CD1c-positive myeloid dendritic cell (primary cell): ENCODE results near the gene NEDD9.

Experiments used
- DNase-seq: peaks from one replicate; pipeline ENCODE4 v3.0.0-alpha.2; 2016; ENCODE audit errors: extremely low spot score

The NEDD9 gene, protein sequence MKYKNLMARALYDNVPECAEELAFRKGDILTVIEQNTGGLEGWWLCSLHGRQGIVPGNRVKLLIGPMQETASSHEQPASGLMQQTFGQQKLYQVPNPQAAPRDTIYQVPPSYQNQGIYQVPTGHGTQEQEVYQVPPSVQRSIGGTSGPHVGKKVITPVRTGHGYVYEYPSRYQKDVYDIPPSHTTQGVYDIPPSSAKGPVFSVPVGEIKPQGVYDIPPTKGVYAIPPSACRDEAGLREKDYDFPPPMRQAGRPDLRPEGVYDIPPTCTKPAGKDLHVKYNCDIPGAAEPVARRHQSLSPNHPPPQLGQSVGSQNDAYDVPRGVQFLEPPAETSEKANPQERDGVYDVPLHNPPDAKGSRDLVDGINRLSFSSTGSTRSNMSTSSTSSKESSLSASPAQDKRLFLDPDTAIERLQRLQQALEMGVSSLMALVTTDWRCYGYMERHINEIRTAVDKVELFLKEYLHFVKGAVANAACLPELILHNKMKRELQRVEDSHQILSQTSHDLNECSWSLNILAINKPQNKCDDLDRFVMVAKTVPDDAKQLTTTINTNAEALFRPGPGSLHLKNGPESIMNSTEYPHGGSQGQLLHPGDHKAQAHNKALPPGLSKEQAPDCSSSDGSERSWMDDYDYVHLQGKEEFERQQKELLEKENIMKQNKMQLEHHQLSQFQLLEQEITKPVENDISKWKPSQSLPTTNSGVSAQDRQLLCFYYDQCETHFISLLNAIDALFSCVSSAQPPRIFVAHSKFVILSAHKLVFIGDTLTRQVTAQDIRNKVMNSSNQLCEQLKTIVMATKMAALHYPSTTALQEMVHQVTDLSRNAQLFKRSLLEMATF

DNA sequence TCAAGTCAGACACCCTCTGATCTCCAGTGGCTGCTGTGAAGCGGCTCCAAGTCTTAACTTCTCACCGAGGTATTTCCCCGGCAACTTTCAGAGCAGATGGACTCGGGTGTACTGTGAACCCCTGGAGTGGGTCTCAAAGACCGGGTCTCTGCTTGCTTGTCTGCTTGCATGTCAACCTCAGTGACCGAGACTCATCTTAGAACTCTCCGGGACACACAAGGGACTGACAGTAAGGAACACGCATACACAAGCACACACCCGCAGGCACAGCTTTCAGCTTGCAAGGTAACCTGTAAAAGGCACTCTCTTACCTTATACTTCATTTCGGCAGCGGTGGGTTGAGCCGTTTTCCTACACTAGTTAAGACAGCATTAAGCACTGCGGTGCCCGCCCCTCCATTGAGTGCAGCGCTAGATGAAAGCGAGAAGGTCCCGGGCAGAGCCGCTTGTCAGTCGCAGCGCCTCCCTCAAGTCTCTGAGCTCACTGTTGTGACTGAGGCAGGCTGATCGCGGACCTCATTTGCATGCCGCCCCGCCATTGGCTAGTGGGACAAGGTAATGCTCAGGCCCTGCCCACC, at the start of gene NEDD9:
Gene NEDD9 (minus strand): TSS at position 476 of the 577 bp plus-strand sequence. CDS start 153 bp downstream, at position 323.
- DNase-seq = peak; percentile 98

DNA sequence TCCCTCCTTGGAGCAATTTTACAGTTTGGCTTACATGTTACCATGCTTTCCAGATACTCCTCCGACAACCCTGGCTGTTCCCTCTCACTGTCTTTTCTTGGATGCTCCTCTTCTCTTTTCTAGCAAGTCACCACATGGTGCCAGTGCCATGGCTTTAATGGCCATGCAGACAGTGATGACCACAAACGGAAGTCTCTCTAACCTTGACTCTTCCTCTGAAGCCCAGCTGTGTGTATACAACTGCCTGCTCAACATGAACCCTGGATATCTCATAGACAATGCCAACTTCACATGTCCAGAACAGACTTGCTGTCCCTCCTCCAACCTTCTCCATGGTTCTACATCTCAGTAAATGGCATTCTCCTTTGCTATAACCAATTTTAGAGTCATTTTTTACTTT, 49.8 kb upstream of the NEDD9 start:
- no peak for DNase-seq

DNA sequence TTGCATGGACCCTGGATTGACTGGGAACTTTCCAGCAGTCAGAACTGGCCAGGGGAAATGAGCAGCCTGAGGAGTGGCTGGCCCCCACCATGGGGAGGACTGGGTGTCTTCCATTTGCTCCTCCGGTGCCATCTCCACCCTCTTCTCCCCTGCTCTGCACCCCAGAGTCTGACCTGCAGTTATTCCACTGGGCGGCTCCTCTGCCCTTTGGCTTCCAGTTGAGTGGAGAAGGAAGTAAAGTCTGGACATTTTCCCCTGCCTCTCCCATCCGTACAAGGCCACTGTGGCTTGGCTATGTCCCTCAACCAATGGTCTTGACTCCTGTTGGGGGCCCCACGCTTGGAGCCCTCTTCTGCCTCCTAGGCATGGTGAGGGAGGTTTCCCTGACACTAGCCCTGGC, 47.9 kb upstream of the NEDD9 start:
- DNase-seq = no peak

DNA sequence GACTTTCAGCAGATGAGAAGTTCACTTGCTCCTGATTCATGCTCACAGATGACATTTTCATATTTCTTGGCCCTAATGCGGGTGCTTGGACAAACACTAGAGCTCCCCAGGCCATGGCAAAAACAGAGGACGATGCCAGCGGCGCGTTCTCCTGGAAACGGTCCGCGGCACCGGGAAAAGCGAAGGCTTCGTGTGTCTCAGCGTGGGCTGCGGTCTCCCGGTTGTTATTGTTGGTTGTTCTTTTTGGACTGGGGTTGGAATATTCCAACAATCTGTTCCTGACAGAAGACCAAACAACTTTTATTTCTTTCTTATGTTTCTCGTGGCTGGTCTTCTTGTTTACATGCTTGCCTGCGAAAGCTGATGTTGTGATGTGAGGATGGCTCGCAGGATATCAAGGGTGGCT, 46.8 kb upstream of the NEDD9 start:
- no peak for DNase-seq

DNA sequence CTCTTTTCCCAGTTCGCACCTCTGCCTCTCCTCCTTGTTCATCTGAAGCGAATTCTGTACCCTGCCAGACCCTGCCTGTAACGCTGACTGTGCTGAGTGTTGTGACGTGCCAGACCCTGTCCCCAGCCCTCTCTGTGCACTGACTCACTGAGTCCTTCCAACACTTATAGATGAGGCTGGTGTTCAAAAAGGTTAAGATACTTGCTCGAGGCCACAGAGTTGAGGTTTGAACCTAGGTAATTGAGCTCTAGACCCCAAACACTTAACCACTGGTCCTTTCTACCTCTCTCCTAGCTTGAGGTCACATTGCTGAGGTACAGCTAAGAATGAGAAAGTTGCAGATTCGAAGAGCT, 45.7 kb upstream of the NEDD9 start:
- DNase-seq = no peak

DNA sequence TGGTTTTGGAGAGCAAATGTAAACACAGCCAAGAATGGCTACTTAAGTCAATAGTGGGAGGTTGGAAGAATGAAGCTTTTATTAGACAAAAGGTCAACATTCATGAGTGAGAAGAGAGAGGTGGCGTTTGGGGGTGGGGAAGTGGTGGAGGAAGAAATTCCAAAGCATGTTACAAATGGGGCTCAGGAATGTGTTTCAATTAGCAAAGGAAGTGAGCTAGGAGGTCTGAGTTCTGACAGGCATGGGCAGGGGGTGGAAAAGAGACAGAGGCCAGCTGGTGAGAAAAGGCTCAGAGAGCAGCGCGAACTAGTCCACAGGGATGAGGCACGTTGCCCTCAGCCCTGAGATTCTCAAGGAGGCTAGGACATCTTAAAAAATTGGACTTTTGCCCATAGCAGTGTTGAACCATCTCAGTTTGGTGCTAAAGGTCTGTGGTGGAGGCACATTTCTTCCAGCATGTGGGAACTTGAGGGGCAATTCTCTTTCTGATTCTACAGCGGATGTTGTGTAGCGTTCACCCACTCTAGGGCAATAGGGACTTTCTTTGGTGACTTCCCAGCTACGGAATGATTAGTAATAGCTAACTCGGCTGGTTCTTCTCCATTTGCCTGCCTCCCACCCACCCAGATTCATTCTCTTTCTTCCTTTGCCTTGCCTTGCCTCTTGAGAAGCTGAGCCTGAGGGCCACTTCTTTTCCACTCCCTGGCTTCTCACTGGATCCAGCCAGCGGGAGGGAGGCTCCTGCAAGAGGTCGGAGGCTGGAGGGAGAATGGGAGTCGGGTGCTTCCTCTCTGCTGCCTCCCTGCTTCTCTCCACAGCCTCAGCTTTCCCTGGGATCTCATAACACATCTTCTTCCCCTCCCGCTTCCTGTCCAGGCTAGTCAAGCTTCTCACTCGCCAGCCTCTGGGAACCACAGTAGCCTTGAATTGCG, 45.1 kb upstream of the NEDD9 start:
- DNase-seq = peak; percentile 76

DNA sequence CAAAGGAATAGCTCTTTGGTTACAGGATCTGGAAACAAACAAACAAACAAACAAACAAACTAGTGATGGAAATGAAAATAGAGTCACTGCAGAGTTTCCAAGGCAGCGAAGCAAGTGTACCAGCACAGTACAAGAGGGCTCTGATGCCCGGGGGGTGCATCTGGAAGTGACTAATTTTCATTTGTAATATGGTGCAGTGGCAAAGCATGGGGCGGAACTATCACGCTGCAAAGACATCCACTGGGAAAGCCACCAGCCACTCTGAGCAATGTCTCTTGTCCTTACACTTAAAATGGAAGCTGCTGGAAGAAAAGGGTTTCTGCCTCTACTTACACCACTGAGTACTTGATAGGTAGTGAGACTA, 44.4 kb upstream of the NEDD9 start:
- DNase-seq = no peak

DNA sequence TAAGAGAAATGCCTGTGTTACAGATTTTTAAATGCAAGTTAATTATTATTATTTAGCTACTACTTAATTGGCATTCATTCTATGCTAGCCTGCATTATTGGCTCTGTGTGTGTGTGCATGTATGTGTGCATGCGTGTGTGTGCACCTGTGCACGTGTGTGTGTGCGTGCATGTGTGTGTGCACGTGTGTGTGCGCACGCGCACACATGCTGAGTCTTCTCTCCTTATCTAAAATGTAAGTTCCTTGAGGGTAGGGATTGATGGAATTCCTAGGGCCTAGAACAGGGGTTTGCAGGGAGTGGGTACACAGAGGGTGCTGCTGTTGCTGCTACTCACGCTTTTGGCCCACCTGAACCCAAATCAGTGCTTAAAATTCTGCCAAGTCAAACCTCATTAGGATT, 43.8 kb upstream of the NEDD9 start:
- DNase-seq = no peak

DNA sequence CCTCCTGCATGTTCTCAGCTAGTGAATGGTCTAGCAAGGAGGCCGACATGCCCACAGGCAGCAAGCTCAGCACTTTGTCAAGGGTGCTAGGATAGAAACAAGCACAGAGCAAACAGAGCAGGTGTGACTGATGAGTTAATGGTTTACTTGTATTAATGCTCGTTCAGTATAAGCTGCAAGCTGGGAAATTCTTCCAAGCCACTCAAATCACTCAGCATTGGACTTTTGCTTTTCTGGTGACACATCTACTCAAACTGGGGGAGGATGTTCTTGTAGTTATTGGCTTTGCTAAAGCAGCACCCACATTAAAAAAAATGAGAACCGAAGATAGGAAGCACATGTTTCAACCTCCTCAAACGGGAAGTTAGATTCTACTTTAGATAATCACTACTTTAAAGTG, 43.1 kb upstream of the NEDD9 start:
- DNase-seq = peak; percentile 92

DNA sequence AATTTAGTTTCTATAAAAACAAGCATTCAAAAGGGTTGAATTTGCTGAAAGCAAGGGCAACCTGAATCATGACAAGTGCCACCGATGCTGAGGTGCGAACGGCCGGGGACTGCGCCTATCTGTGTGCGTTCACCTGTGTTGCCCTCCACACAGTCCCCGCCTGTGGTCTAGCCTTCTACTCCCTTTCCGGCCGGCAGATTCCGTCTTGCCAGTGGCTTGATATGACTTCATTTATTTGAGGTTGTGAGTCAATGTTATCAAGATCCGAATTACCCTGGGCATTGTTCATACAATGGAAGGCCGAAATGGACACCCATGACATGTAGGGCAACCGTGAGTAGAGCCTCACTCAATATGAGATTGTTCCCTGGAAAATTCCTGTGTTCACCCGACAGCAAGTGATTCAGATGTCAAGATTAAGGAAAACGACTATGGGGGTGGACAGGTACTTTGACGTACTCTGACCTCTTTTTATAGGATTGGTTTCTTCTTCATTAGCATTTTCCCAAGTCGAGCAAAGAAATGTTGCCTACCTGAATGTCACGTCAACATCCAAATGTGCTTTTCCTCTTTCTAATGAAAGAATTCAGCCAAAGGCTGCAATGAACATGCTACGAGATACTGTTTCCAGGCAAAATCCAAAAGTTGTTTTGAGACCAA, 41.1 kb upstream of the NEDD9 start:
- DNase-seq = no peak

DNA sequence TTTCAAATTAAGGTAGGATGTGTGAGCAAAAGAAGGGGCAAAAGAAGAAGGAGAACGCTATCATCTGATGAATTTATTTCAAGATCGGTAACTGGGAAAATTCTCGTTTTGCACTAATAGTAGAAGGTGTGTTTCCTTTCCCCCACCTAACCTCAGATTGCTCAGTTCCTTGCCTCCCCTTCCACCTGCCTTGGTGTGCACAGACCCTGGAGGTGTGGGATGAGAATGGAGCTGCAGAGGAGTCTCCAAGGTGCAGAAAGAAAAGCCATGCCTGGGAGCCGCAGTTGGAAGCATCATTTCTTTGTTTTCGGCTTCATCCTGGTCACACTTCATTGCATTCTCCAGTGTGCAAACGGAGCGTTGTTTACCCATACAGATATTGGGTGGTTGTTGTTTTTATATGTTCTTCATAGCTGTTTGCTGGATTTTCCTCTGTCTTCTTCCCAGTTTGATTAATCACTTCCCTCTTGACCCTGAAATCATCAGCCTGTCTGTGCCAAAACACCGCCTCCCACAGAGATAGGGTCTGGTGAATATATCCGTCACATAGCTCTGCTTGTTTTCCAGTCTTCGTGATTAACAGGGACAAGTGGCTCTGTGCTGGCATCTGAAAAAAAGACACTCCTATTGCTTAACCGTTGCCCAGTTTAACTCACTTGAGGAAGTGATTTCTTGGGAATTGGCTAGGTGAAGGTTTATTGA, 40.2 kb upstream of the NEDD9 start:
- DNase-seq = peak; percentile 14

DNA sequence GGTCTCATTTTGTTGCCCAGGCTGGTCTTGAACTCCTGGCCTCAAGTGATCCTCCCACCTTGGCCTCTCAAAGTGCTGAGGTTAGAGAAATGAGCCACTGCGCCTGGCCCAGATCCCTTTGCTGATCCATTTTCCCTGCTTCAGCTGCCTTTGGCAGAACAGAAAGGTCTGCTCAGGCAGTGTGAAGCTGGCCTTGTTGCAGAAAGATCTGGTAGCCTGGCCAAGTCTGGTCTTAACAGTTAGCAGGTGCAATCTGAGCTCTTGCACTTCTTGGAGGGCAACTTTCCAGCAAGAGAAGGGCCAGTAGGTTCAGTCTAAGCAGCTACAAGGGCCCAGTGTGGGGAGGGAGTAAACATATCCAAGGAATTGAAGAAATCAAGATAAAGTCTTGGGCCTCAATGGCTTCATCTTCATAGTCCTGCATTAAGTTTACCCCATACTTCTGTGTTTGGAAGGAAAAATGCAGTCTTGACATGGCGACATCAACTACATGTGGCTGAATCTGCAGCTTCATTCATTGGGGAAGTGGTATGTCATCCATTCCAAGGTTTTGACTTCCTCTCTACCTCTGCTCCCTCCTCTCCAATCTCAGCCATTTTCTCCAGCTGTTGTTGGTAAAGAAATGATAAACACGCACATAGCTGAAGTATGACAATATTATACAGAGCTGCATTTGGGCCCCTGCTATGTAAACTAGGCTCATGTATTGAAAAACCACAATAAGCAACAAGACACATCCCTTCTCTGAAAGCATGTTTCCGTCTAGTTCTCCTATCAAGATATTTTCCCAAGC, 39.0 kb upstream of the NEDD9 start:
- peak; percentile 37 for DNase-seq

DNA sequence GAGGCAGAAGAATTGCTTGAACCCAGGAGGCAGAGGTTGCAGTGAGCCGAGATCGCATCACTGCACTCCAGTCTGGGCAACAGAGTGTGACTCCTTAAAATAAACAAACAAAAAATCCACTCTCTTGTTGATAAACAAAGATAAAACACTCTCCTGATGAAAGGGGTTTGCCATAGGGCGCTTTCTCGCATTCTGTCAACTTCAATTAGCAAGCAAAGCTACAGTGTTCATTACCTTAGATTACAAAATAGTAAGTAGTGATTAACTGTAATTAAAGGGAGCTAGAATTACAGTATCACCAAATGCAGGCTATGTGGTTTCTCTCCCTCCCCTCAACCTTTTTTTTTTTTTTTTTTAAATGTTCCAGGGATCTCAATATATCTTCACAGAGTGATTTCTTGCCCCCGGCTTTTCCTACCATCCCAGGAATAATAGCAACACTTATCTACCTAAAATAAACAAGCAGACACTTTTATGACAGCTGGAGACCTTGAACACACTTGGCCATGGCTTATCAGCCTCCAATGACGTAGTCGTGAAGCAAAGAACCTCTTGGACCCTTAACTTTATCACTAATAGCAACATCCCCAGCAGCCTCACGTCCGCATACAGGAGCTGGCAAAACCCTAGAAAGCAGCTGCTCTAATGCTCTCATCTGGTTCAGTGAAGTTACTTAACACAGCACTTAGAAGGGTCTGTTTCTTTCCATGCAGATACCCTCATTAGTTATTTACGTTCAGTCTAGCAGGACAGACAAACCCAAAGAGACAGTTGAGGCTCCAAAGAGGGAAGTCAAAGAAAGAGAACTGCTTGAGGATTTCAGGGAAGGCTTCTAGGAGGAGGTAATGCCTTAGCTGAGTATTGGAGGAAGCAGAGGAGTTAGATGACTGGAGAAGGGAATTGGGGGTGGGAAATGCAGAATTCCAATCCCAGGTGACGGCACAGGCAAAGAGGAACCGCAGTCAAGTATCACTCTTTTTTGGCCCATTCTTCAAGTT, 37.9 kb upstream of the NEDD9 start:
- no peak for DNase-seq

DNA sequence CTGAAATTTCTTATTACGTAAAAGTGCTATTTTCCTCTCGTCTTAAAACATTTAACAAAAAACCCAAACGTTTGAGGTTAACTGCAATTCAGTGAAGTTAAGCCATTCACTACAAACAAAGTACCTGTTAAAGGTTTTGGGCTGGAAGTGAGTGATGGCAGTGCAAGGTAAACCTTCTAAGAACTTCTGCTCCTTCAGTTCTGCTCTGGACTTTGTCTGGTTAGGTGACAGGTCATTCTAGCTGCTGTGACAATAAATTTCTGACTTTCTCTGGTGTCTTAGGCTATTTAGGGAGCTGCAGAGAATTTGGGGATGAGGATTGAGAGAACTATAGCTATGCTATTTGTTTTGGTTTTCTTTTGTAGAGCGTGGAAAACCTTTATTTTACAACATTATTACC, 36.5 kb upstream of the NEDD9 start:
- DNase-seq = no peak

DNA sequence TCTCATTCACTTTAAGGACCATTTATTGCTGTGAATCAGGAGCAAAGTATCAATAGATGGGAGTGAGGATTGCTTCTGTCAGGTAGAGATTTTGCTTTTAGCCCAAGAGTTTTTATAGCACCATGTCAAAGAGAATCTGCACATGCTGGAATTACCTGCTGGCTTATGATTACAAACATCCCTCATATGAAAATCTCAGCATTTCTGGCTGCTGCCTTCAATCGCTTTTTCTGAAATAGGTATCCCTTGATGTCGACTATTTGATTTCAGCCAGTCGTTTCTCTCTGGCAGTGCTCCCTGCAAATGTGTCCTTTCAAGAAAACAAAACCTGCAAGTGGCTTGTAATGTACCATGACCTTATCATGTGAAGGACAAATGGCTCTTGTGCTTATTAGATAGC, 34.5 kb upstream of the NEDD9 start:
- DNase-seq = no peak

DNA sequence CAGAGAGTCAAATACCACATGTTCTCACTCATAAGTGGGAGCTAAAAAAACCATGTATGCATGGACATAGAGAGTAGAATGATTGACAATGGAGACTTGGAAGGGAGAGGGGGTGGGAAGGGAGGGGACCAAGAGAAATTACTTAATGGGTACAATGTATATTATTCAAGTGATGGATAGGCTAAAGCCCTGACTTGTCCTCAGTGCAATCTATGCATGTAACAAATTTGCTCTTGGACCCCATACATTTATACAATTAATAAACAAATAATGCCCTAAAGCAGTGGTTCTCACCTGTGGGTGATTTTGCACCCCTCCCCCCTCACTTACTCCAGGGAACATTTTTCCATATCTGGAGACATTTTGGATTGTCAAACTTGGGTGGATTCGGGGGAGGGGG, 33.5 kb upstream of the NEDD9 start:
- DNase-seq = no peak

DNA sequence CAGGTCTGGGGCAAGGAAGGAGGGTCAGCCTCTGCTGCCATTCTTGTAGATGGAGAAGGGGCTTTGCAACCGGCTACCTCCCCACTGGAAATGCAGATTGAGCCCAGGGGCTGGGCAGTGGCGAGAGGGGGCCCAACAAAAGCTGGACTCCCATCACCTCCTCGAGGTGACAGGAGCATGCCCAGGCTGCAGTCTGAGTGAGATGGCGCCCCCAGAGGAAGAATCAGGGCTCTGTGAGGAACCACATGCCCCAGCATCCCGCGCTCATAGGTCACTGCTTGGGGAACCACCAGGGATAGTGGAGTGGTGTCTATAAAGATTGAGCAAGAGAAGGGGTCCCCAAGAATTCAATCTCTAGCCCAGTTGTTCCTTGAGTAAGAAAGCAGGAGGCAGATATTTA, 31.6 kb upstream of the NEDD9 start:
- DNase-seq = no peak

DNA sequence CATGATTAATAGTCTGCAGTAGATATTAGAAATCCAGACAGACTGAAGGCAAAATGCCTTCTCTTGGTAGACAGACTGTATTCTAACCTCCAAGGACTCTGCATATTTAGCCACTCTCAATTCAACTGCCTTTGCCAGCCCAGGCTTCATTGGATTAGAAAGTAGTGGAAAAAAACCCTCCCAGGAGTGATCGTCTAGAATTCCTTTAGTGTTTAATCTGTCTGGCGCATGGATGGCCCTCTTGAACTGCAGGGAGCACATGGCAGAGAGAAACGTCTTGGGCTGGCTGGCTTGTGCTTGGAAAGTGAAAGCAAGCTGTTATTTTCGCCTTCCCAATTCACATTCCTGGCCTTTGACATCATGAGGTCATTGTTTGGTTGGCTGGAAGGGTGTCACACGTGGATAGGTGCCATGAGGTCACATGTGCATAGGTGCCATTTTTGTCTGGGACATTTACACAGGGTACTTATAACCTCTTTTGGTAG, 30.9 kb upstream of the NEDD9 start:
- DNase-seq = no peak
